Calu3 (cell line): ENCODE results near the gene TNS1. TPM values are rescaled to one million over a fixed set of nuclear protein-coding genes. Genes with fewer than 3 reads are reported as not detected.
"Not testable (repeated sequence)": the region's sequence is repeated elsewhere in the genome, so short reads cannot be mapped to it uniquely, and the experiment has no call there.

Source experiments
- Bru-seq: library from RNA; stranded (reverse); fragments of 400-500 nt; gene quantifications from one replicate; lab custom pipeline; 2021; lab: Mats Ljungman, UMichigan
- BruChase-seq, 2 experiments: library from RNA; stranded (reverse); fragments of 400-500 nt; gene quantifications; one replicate each; lab custom pipeline; 2021; lab: Mats Ljungman, UMichigan
- BruUV-seq: library from RNA; stranded (reverse); fragments of 400-500 nt; replicated peaks from 2 replicates; lab custom pipeline; 2021; lab: Mats Ljungman, UMichigan
- CTCF ChIA-PET: fragments of 300-600 bp; sonication (Branson Sonifier 250); formaldehyde crosslinking; loops from one replicate; lab custom pipeline; 2022; ENCODE audit warnings: antibody characterized with exemption; lab: Charles Lee
- DNase-seq: peaks from one replicate; pipeline ENCODE4 v3.0.0; 2022
- H3K27ac Mint-ChIP-seq: one replicate; pipeline ENCODE4 v1.8.0; 2022; ENCODE audit warnings: mixed read lengths; ENCODE audit not compliant: unreplicated experiment
- H3K27me3 Mint-ChIP-seq: one replicate; pipeline ENCODE4 v1.8.0; 2022; ENCODE audit warnings: mixed read lengths; ENCODE audit not compliant: unreplicated experiment
- H3K36me3 Mint-ChIP-seq: one replicate; pipeline ENCODE4 v1.8.0; 2022; ENCODE audit warnings: mild to moderate bottlenecking, moderate library complexity, mixed read lengths; ENCODE audit not compliant: insufficient read depth, unreplicated experiment
- H3K4me1 Mint-ChIP-seq: one replicate; pipeline ENCODE4 v1.8.0; 2022; ENCODE audit warnings: mild to moderate bottlenecking, low read depth, mixed read lengths; ENCODE audit not compliant: unreplicated experiment
- H3K4me3 Mint-ChIP-seq: one replicate; pipeline ENCODE4 v1.8.0; 2022; ENCODE audit warnings: mild to moderate bottlenecking, low read depth, moderate library complexity, mixed read lengths; ENCODE audit not compliant: unreplicated experiment
- H3K9me3 Mint-ChIP-seq: one replicate; pipeline ENCODE4 v1.8.0; 2022; ENCODE audit warnings: low read depth, mixed read lengths; ENCODE audit not compliant: unreplicated experiment
- intact Hi-C: fragments of 100-400 bp; cut with micrococcal nuclease; formaldehyde crosslinking; loops from one replicate; pipeline ENCODE4 v1.10.0; 2022; ENCODE audit not compliant: unreplicated experiment
- long read RNA-seq: library from polyadenylated mRNA; stranded (forward); transcript quantifications from one replicate; pipeline ENCODE4 v2.0.0, GENCODE V29; 2022
- total RNA-seq: library from RNA; stranded (reverse); gene quantifications from 2 replicates; pipeline ENCODE4 v1.2.3, GENCODE V29; 2022
- TF ChIP-seq, protein P1 (sequence below): fragments of 200-600 bp; IDR thresholded peaks from one replicate; pipeline ENCODE4 v1.8.0; 2022; ENCODE audit warnings: antibody characterized with exemption; ENCODE audit not compliant: unreplicated experiment

TNS1 gene
- 2.2 and 2.3 TPM in 2 replicates for total RNA-seq
- percentile 24 among the genes with signal in this experiment for Bru-seq, nascent RNA
- percentile 16 among the genes with signal in this experiment for BruChase-seq, experiment 1, labeled RNA remaining after a 6-hour chase
- percentile 15 among the genes with signal in this experiment for BruChase-seq, experiment 2, labeled RNA remaining after a 2-hour chase
- long read RNA-seq, result 0 reads

DNA sequence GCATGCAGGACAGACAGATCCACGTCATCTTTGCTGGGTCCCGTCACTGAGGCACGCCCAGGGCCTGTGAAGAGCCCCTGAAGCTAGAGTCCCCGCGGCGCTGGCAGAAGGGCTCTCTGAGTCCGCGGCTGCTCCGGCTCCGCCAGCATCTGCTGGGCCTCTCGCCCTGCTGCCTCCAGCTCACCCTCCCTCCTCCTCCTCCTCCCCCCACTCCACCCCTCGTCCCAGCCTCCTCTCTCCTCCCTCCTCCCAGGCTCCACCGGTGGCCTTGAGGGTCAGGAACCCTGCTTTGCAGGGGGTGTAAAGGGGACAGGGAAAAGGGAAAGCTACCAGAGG, at the start of gene TNS1:
TNS1 (minus strand) TSS at position 151 of the 336 bp plus-strand sequence; CDS start at position 28, 123 bp downstream.
- CTCF ChIA-PET, result no interaction called here
- BruUV-seq, result no TSS peak
- no peak for DNase-seq

DNA sequence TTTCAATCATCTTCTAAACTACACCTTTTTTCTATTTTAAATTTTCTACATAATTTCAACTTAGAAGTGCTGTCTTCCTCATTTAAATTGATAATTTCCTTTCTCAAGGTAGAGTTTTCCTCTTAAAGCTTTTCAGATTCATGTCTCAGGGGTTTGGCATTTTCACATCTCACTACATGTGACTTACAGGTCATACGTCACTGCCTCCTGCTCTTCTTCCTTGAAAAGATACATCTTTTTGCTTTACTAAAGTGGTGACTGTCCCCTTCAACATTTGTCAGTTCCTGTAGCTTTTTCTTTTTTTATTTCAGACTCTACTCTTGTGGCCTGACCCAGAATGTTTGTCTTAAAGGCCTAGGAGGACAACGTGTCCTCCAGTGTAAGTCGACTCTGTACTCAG, 49.1 kb upstream of the TNS1 start:
- TF ChIP-seq, protein P1, sequence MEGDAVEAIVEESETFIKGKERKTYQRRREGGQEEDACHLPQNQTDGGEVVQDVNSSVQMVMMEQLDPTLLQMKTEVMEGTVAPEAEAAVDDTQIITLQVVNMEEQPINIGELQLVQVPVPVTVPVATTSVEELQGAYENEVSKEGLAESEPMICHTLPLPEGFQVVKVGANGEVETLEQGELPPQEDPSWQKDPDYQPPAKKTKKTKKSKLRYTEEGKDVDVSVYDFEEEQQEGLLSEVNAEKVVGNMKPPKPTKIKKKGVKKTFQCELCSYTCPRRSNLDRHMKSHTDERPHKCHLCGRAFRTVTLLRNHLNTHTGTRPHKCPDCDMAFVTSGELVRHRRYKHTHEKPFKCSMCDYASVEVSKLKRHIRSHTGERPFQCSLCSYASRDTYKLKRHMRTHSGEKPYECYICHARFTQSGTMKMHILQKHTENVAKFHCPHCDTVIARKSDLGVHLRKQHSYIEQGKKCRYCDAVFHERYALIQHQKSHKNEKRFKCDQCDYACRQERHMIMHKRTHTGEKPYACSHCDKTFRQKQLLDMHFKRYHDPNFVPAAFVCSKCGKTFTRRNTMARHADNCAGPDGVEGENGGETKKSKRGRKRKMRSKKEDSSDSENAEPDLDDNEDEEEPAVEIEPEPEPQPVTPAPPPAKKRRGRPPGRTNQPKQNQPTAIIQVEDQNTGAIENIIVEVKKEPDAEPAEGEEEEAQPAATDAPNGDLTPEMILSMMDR, result no peak
- H3K9me3 Mint-ChIP-seq, result no peaks in the 10 kb centered on the region
- CTCF ChIA-PET, result no interaction called here
- no peak for DNase-seq
- no peak overlapping the region for H3K27ac Mint-ChIP-seq
- H3K36me3 Mint-ChIP-seq, result no peaks in the 10 kb centered on the region
- H3K4me1 Mint-ChIP-seq, result no peaks in the 10 kb centered on the region
- no peak overlapping the region for H3K4me3 Mint-ChIP-seq
- BruUV-seq, result no TSS peak
- intact Hi-C loops, result no loop called here
- H3K27me3 Mint-ChIP-seq, result peaks cover 49% of the 10 kb centered on the region

More for the DNA sequence above, at the start of gene TNS1:
- no peak within 1 kb of the TSS for H3K27ac Mint-ChIP-seq
- TF ChIP-seq, protein P1, result no peak
- no peak within 1 kb of the TSS for H3K4me3 Mint-ChIP-seq
- H3K36me3 Mint-ChIP-seq, result no peaks in the 10 kb centered on the region
- H3K9me3 Mint-ChIP-seq, result no peaks in the 10 kb centered on the region
- intact Hi-C loops, result no loop called here
- H3K27me3 Mint-ChIP-seq, result peaks cover 91% of the 10 kb centered on the region
- H3K4me1 Mint-ChIP-seq, result no peaks in the 10 kb centered on the region

DNA sequence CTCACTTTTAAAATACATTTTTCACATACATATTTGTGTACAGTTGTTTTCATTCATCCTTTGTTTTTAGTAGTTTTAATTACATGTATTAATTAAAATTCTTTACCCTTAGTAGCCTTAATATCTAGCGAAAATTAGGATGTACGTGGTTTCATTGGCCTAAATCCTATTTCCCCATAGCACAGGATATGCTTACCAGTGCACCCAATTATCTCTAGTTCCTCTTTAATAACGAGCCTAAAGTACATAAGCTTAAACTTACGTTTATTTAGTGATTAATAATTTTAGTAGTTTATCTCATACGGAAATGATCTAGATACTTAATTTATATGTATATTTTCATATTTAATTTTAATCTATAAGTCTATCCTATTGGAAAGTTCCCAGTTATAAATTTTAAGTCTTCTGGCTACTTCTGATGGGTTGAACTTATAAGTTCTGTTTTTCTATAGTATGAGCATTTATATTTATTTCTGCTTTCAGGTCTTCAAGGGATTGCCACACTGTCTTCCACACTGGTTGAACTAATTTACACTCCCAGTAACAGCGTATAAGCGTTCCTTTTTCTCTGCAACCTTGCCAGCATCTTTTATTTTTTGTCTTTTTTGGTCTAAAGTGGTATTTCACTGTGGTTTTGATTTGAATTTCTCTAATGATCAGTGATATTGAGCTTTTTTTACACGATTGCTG, 44.9 kb upstream of the TNS1 start:
- Mint-ChIP-seq H3K27ac (no peak overlapping the region), H3K4me1 (no peaks in the 10 kb centered on the region), H3K9me3 (no peaks in the 10 kb centered on the region), H3K4me3 (no peak overlapping the region), H3K36me3 (no peaks in the 10 kb centered on the region), H3K27me3 (peaks cover 57% of the 10 kb centered on the region)
- CTCF ChIA-PET, result no interaction called here
- no peak for DNase-seq
- BruUV-seq, result no TSS peak
- intact Hi-C loops, result no loop called here
- TF ChIP-seq, protein P1, result no peak

DNA sequence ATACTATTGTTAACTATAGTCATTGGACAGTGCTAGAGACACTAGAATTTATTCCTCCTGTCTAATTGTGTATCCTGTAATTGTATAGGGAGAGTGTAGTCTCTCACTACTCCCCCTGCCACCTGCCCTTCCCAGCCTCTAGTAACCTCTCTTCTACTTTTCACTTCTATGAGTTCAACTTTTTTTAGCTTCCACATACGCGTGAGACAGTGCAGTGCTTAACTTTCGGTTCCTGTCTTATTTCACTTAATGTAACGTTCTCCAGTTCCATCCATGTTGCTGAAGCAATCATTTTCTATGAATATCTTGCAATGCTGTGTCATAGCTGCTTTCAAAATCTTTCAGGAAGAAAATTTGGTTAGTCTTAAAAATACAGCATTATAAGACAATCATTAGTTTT, 43.4 kb upstream of the TNS1 start:
- CTCF ChIA-PET, result interaction anchor here (0.7 kb wide), 1 partner anchor 9 kb away, joined by 3 read pairs; no protein-coding TSS in a partner anchor
- intact Hi-C loops, result no loop called here
- no peaks in the 10 kb centered on the region for H3K4me1 Mint-ChIP-seq

DNA sequence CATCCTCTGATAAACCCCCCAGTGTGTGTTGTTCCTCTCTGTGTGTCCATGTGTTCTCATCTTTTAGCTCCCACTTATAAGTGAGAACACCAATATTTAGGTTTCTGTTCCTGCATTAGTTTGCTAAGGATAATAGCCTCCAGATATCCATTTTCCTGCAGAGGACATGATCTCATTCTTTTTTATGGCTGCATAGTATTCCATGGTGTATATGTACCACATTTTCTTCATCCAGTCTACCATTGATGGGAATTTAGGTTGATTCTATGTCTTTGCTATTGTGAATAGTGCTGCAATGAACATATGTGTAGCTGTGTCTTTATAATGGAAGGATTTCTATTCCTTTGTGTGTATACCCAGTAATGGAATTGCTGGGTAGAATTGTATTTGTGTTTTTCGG, 41.8 kb upstream of the TNS1 start:
- DNase-seq, BruUV-seq, H3K9me3 Mint-ChIP-seq, H3K36me3 Mint-ChIP-seq, H3K4me1 Mint-ChIP-seq, H3K4me3 Mint-ChIP-seq, H3K27ac Mint-ChIP-seq, intact Hi-C loops: not testable (repeated sequence)
- H3K27me3 Mint-ChIP-seq, result peaks cover 77% of the 10 kb centered on the region
- CTCF ChIA-PET, result interaction anchor here (0.7 kb wide), 1 partner anchor 259 kb away, joined by 3 read pairs; no protein-coding TSS in a partner anchor

More for the DNA sequence above, 43.4 kb upstream of the TNS1 start:
- no peak overlapping the region for H3K4me3 Mint-ChIP-seq
- TF ChIP-seq, protein P1, result no peak
- H3K9me3 Mint-ChIP-seq, result no peaks in the 10 kb centered on the region
- H3K36me3 Mint-ChIP-seq, result no peaks in the 10 kb centered on the region
- no peak overlapping the region for H3K27ac Mint-ChIP-seq
- no peak for DNase-seq
- peaks cover 72% of the 10 kb centered on the region for H3K27me3 Mint-ChIP-seq
- BruUV-seq, result no TSS peak
